ENCODE data around the gene EMP2.

- TF ChIP-seq EZH2 (IDR thresholded peaks at IDR 0.05; ENCODE audit: borderline replicate concordance, low read length) = no peak
- TF ChIP-seq CTCF (IDR thresholded peaks at IDR 0.05; ENCODE audit: low read length) = no peak
Measured at GRCh38 chr16:10558305-10558704, 22.1 kb downstream of the EMP2 start.

Measured in OCI-LY1 (cell line).